HG03060 (cell line): ENCODE data around the gene TICAM1.
"Not testable (repeated sequence)": the region's sequence is repeated elsewhere in the genome, so short reads cannot be mapped to it uniquely, and the experiment has no call there.

ENCODE experiments used
- ATAC-seq: cut with Tn5 transposase; IDR thresholded peaks from one replicate; pipeline ENCODE4 v1.9.1; 2021; ENCODE audit warnings: low read depth, moderate number of reproducible peaks; ENCODE audit not compliant: unreplicated experiment

TICAM1 gene

GRCh38 chr19:4845975-4846374, 14.5 kb upstream of the TICAM1 start:
- ATAC-seq: not testable (repeated sequence)

DNA sequence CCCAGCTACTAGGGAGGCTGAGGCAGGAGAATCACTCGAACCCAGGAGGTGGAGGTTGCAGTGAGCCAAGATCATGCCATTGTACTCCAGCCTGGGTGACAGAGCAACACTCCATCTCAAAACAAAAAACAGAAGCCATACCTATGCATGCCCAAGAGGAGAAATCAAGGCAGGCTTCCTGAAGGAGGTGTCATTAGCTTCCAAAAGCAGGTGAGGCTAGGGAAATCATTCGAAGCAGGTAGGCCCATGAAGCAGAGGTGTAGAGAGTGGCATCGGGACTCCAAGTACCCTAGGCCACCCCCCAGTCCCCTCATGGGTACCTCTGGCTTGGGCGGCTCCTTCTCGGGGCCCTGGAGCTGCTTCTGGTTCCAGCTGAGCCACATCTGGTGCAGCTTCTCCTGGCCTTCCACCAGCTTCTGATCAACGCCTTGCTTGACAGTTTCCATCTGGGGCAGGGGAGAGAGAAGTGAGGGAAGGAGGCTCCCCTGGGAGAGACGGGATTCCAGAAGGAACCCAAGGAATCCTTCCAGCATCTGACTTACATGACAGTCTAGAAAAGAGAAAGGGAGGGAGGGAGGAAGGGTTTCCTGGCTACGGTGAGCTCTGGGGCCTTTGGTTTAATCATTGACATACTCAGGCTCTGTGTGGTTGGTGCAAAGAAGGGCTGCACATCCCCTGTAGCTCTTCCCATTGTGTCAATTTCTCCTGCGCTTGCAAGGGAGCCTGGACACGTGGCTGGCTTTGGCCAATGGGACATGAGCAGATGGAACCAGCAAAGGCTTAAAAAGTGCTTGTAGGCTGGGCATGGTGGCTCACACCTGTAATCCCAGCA, 13.1 kb upstream of the TICAM1 start:
- ATAC-seq: no peak

DNA sequence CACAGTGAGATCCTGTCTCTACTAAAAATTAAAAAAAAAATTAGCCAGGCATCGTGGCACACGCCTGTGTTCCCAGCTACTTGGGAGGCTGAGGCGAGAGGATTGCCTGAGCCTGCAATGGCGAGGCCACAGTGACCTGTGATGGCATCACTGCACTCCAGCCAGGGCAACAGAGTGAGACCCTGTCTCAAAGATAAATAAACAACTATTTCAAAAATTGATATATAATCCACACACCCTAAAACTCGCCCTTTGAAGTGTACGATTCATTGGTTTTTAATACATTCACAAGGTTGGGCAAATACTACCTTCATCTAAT, 12.1 kb upstream of the TICAM1 start:
- ATAC-seq: no peak

- no peak for ATAC-seq
These were observed 7.7 kb upstream of the TICAM1 start for GRCh38 chr19:4839192-4839591.

DNA sequence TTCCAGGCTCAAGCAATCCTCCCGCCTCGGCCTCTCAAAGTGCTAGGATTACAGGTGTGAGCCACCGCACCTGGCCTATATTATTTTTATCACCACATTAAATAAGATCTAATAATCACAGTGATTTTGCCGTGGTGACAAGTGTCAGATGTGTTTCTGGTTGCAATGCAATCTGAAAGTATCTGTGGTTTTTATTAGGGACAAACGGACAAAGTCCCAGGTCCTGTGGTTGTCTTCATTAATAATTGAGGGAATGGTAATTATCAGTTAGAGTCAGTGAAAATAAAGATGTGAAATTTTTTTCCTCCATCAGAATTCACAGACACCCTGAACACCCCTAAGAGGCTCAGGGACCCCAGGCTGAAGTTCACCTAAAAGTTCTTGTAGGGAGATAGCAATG, 1.3 kb upstream of the TICAM1 start:
- no peak for ATAC-seq

- ATAC-seq: not testable (repeated sequence)
These were observed 448 bp upstream of the TICAM1 start for GRCh38 chr19:4831979-4832340.

GRCh38 chr19:4830768-4831265, 695 bp downstream of the TICAM1 start:
- no peak for ATAC-seq

DNA sequence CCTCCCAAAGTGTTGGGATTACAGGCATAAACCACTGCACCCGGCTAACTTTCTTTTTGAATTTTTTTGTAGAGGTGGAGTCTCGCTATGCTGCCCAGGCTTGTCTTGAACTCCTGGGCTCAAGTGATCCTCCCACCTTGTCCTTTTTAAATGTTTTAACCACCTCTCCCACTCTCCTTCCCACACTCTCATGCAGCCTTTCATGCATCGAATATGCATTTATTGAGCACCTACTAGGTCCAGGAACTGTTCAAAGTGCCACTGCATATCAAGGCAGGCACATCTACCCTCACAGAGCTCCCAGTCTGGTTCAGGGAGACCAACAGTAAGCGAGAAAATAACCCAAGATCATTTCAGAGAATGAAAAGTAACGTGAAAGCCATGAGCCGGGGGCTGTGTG, 1.2 kb downstream of the TICAM1 start:
- no peak for ATAC-seq

DNA sequence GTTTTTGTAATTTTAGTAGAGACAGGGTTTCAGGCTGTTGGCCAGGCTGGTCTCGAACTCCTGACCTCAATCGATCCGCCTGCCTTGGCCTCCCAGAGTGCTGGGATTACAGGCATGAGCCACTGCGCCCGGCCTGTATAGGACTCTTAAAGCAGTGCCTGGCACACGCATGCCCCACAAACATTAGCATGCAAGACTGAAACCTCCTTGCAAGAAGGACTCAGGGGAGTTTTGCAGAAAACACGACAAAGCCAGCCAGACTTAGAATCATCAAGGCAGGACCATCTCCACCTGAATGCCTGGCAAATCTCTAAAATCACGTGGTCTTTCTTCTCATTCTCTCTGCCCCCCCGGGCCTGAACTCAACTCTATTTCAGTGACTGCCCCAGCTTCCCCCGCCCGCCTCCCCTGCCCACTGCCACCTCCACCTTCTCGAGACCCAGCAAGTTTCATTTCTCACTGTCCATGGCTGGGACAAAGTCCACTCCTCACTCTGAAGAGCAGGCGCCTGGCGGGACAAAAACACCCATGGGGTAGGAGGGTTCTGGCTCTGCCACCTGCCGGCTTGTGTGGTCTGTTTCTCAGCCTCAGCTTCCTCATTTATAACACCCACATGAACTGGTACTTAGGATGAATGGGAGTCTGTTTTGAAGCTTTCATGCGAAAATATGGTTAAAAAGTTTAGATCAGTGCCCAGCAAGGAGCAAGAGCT, 2.4 kb downstream of the TICAM1 start:
- ATAC-seq: no peak

- ATAC-seq: no peak
These were observed 7.9 kb downstream of the TICAM1 start for GRCh38 chr19:4823577-4823976.

DNA sequence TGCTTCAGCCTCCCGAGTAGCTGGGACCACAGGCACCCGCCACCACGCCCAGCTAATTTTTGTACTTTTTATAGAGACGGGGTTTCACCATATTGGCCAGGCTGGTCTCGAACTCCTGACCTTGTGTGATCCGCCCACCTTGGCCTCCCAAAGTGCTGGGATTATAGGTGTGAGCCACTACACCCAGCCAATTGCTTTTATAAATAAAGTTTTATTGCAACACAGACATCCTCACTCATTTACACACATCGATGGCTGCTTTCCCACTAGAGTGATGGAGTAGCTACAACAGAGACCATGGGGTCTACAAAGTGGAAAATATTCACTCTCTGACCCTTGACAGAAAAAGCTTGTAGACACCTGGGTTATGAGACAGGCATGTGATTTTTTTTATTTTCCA, 9.2 kb downstream of the TICAM1 start:
- ATAC-seq: not testable (repeated sequence)

DNA sequence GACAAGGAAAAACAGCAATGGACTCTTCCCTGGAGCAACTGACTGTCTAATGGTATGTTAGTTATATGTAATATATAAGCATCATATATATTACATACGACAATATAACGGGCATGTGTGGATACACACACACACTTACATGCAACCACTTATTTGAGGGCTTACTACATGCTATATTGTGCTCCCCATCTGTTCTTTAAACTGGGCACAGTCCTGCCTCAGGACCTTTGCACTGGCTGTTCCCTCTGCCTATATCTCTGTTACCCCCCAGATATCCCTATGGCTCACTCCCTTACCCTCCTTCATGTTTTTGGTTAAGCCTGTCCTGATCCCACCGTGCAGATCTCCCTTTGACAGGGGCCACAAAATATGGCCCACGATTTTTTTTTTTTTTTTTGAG, 10.2 kb downstream of the TICAM1 start:
- ATAC-seq: no peak

- ATAC-seq: no peak
These were observed 13.8 kb downstream of the TICAM1 start for GRCh38 chr19:4817467-4818277.

- ATAC-seq: no peak
These were observed 14.6 kb downstream of the TICAM1 start for GRCh38 chr19:4816950-4817278.

GRCh38 chr19:4816202-4816949, 15.1 kb downstream of the TICAM1 start:
- ATAC-seq: no peak

- ATAC-seq: no peak
These were observed 15.9 kb downstream of the TICAM1 start for GRCh38 chr19:4815426-4816201.

DNA sequence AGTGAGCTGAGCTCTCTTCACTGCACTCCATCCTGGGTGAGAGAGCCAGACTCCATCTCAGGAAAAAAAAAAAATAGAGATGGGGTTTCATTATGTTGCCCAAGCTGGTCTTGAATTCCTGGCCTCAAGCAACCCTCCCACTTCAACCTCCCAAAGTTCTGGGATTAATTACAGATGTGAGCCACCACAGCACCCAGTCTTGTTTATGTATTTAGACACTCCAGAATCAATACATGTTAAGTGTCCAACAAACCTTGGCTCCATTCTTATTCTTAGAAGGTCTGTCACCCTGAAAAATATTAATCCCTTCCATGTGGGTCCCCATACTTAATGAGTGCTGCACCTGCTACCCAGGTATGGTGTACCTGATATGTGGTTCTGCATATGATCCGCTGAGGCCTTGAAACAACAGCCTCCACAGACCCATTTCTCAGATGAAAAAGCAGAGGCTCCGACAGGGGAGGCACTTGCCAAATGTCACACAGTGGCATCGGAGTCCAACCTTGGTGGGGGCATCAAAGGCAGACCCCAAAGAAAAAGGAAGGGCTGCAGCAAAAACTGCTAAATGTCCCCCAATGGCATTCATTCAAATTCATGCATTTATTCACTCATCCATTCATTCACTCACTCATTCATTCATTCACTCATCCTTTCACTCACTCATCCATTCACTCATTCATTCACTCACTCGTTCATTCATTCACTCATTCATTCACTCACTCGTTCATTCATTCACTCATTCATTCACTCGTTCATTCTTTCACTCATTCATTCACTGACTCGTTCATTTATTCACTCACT, 16.7 kb downstream of the TICAM1 start:
- ATAC-seq: no peak

- no peak for ATAC-seq
These were observed 20.0 kb downstream of the TICAM1 start for GRCh38 chr19:4811328-4812131.
